Endodermal cell (in vitro differentiated cells): Measurements from ENCODE around the gene RACK1. TPM values are rescaled to one million over a fixed set of nuclear protein-coding genes. Genes with fewer than 3 reads are reported as not detected.

ENCODE experiments used
- DNase-seq: peaks from one replicate; pipeline ENCODE4 v3.0.0-alpha.2; 2017
- H3K27ac ChIP-seq: 2 replicates; pipeline ENCODE4 v1.5.1; 2013; ENCODE audit warnings: mild to moderate bottlenecking, low read depth, low read length, moderate library complexity
- H3K27me3 ChIP-seq: 2 replicates; pipeline ENCODE4 v1.6.1; 2013; ENCODE audit warnings: mild to moderate bottlenecking, low read length, moderate library complexity; ENCODE audit not compliant: insufficient read depth, control insufficient read depth, poor library complexity, severe bottlenecking
- H3K36me3 ChIP-seq: 2 replicates; pipeline ENCODE4 v1.7.0; 2013; ENCODE audit warnings: mild to moderate bottlenecking, low read length, moderate library complexity; ENCODE audit not compliant: control insufficient read depth, insufficient read depth
- H3K4me1 ChIP-seq: one replicate; pipeline ENCODE4 v1.7.0; 2013; ENCODE audit warnings: low read length; ENCODE audit not compliant: control insufficient read depth, insufficient read depth
- H3K4me3 ChIP-seq: 2 replicates; pipeline ENCODE4 v1.5.1; 2013; ENCODE audit warnings: mild to moderate bottlenecking, low read length, moderate library complexity
- H3K9ac ChIP-seq: 2 replicates; pipeline ENCODE4 v1.6.1; 2013; ENCODE audit warnings: mild to moderate bottlenecking, low read length, moderate library complexity; ENCODE audit not compliant: poor library complexity, severe bottlenecking; ENCODE audit errors: extremely low read depth
- H3K9me3 ChIP-seq: 2 replicates; pipeline ENCODE4 v1.6.1; 2013; ENCODE audit warnings: mild to moderate bottlenecking, low read length, moderate library complexity; ENCODE audit not compliant: control insufficient read depth
- H3K27ac Mint-ChIP-seq: 2 replicates; pipeline ENCODE4 v1.8.0; 2020; ENCODE audit warnings: mixed read lengths
- H3K27me3 Mint-ChIP-seq: 2 replicates; pipeline ENCODE4 v1.8.0; 2021; ENCODE audit warnings: mild to moderate bottlenecking, mixed read lengths; ENCODE audit not compliant: insufficient read depth
- H3K36me3 Mint-ChIP-seq: 2 replicates; pipeline ENCODE4 v1.8.0; 2020; ENCODE audit warnings: low read depth, mixed read lengths
- H3K4me1 Mint-ChIP-seq: 2 replicates; pipeline ENCODE4 v1.8.0; 2020; ENCODE audit warnings: mixed read lengths
- H3K4me3 Mint-ChIP-seq: 2 replicates; pipeline ENCODE4 v1.8.0; 2020; ENCODE audit warnings: mild to moderate bottlenecking, moderate library complexity, mixed read lengths
- H3K9me3 Mint-ChIP-seq: 2 replicates; pipeline ENCODE4 v1.8.0; 2020; ENCODE audit warnings: mild to moderate bottlenecking, mixed read lengths
- WGBS, 2 experiments: methylation state at CpG; one replicate each; pipeline versions ENCODE4 v1.1.5 to v1.1.7; 2013; ENCODE audit warnings: missing lambda C conversion rate in 2 of 2, mixed read lengths in 1 of 2; ENCODE audit not compliant: insufficient coverage in 1 of 2, insufficient read length in 1 of 2; 5-methylcytosine and 5-hydroxymethylcytosine counted together
- total RNA-seq, 2 donors: library from RNA; stranded (reverse); fragmentation: NEBNext Ultra II Directional in 1 of 2; extraction: Animal tissue kit (Norgen Biotek cat#: 25700) in 1 of 2; gene quantifications; 2 replicates in 1 of 2; 3 replicates in 1 of 2; pipeline ENCODE4 v1.2.1, GENCODE V29; 2021
- TF ChIP-seq, protein P1 (sequence below): fragments of 200-600 bp; sonication (generic); conservative IDR thresholded peaks from 2 replicates; pipeline ENCODE4 v1.5.0; 2021; ENCODE audit warnings: antibody characterized with exemption, mild to moderate bottlenecking

RACK1 gene
- total RNA-seq, 2 donors from 2014 or later, result 1,942 to 1,975 TPM

DNA sequence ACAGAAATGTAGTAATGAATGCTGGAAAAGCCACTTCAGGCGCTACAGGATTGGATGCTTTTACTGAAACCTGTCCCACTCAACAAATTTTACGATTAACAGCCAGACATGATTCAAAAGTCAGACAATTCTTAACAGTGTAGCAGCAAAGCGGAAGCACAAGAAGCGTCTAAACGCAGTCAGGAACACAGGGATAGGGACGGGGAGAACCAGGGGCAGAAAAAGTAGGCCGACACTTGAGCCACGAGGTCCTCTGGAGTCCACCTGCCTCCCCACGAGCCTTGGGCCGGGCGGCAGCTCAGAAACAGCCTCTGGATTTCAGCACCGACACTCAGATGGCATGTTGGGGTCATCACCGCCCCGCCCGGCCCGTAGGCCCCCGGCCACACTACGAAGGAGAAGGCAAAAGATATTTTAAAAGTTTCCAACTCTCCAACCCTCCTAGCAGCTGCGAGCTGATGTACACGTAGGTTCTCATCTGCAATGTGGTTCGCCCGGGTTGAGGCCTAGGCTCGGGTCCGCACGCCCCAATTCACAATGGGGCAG is 615 bp downstream of the RACK1 start:
- peaks cover 28% of the 10 kb centered on the region for H3K4me1 Mint-ChIP-seq
- peak overlapping the region; percentile 99 for H3K9ac ChIP-seq
- peak overlapping the region; percentile 99 for H3K27ac Mint-ChIP-seq
- peak overlapping the region; percentile 96 for H3K27ac ChIP-seq
- H3K4me1 ChIP-seq, result peaks cover 8% of the 10 kb centered on the region
- 0% methylated on average over 11 to 25 of the region's 25 CpGs for WGBS, 2 experiments
- H3K4me3 Mint-ChIP-seq, result peak overlapping the region; percentile 100
- peaks cover 57% of the 10 kb centered on the region for H3K36me3 Mint-ChIP-seq
- no peaks in the 10 kb centered on the region for H3K9me3 Mint-ChIP-seq
- TF ChIP-seq, protein P1, sequence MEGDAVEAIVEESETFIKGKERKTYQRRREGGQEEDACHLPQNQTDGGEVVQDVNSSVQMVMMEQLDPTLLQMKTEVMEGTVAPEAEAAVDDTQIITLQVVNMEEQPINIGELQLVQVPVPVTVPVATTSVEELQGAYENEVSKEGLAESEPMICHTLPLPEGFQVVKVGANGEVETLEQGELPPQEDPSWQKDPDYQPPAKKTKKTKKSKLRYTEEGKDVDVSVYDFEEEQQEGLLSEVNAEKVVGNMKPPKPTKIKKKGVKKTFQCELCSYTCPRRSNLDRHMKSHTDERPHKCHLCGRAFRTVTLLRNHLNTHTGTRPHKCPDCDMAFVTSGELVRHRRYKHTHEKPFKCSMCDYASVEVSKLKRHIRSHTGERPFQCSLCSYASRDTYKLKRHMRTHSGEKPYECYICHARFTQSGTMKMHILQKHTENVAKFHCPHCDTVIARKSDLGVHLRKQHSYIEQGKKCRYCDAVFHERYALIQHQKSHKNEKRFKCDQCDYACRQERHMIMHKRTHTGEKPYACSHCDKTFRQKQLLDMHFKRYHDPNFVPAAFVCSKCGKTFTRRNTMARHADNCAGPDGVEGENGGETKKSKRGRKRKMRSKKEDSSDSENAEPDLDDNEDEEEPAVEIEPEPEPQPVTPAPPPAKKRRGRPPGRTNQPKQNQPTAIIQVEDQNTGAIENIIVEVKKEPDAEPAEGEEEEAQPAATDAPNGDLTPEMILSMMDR, result no peak
- DNase-seq, result no peak
- H3K4me3 ChIP-seq, result peak overlapping the region; percentile 98
- H3K36me3 ChIP-seq, result peaks cover 45% of the 10 kb centered on the region
- no peaks in the 10 kb centered on the region for H3K27me3 Mint-ChIP-seq
- H3K27me3 ChIP-seq, result no peaks in the 10 kb centered on the region
- H3K9me3 ChIP-seq, result no peaks in the 10 kb centered on the region

DNA sequence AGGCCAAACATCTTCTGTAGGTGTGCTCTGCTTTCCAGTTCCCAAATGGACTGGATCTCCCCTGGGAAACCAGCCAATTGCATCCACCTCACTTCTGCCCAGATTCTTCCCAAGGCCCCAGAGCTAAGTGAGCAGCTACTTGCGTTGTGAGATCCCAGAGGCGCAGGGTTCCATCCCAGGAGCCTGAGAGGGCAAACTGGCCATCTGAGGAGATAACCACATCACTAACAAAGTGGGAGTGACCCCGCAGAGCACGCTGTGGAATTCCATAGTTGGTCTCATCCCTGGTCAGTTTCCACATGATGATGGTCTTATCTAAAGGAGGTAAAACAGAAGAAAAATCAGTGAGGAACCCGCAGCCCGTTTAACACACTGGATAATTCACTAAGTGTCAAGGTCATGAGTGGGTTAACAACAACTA is 1.7 kb downstream of the RACK1 start:
- Histone ChIP-seq H3K4me3 (peak overlapping the region; percentile 98), H3K36me3 (peaks cover 56% of the 10 kb centered on the region), H3K27me3 (no peaks in the 10 kb centered on the region), H3K4me1 (peaks cover 8% of the 10 kb centered on the region), H3K27ac (peak overlapping the region; percentile 13), H3K9me3 (no peaks in the 10 kb centered on the region), H3K9ac (peak overlapping the region; percentile 99)
- H3K4me1 Mint-ChIP-seq, result peaks cover 24% of the 10 kb centered on the region
- H3K36me3 Mint-ChIP-seq, result peaks cover 65% of the 10 kb centered on the region
- H3K27ac Mint-ChIP-seq, result peak overlapping the region; percentile 99
- 59 to 63% methylated on average over 5 to 6 of the region's 6 CpGs for WGBS, 2 experiments
- no peaks in the 10 kb centered on the region for H3K9me3 Mint-ChIP-seq
- no peak for DNase-seq
- TF ChIP-seq, protein P1, result no peak
- H3K27me3 Mint-ChIP-seq, result no peaks in the 10 kb centered on the region
- peak overlapping the region; percentile 100 for H3K4me3 Mint-ChIP-seq

DNA sequence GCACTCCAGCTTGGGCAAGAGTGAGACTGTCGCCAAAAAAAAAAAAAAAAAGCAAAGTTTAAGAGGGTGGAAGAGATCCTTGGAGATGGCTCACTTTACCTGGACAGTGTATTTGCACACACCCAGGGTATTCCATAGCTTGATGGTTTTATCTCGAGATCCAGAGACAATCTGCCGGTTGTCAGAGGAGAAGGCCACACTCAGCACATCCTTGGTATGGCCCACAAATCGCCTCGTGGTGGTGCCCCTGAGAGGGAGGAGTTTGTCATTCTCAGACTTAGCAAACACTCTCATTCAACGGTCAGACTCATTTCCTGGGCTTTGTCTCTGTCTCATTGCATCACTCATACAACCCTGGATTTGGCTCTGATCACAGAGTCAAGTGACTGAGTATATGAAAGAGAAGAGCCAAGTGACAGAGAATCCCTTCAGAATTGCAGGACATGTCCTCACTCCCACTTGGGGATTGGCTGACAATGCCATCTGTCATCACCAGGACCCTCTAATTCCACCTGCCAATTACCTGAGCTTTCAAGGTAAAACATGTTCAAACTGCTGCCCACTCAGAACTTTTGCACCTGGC is 2.2 kb downstream of the RACK1 start:
- Histone ChIP-seq H3K4me3 (peak overlapping the region; percentile 98), H3K4me1 (peaks cover 8% of the 10 kb centered on the region), H3K9me3 (no peaks in the 10 kb centered on the region), H3K27ac (no peak overlapping the region), H3K36me3 (peaks cover 61% of the 10 kb centered on the region), H3K27me3 (no peaks in the 10 kb centered on the region), H3K9ac (peak overlapping the region; percentile 99)
- H3K27me3 Mint-ChIP-seq, result no peaks in the 10 kb centered on the region
- H3K9me3 Mint-ChIP-seq, result no peaks in the 10 kb centered on the region
- peaks cover 24% of the 10 kb centered on the region for H3K4me1 Mint-ChIP-seq
- TF ChIP-seq, protein P1, result no peak
- H3K36me3 Mint-ChIP-seq, result peaks cover 71% of the 10 kb centered on the region
- peak overlapping the region; percentile 99 for H3K27ac Mint-ChIP-seq
- WGBS, 2 experiments, result 80 to 90% methylated on average over 2 to 6 of the region's 6 CpGs
- no peak for DNase-seq
- H3K4me3 Mint-ChIP-seq, result peak overlapping the region; percentile 100
